ENCODE measurements around the gene COL4A2.

COL4A2 gene

GRCh38 chr13:110336108-110336507 lies 29.0 kb downstream of the COL4A2 start:
- no peak for TF ChIP-seq ZNF274 (IDR thresholded peaks at IDR 0.05; ENCODE audit: low read depth, low read length)
- H3K4me3 ChIP-seq (ENCODE audit: low read length), result no peak overlapping the region

- no peak overlapping the region for H3K4me3 ChIP-seq (ENCODE audit: low read length)
- TF ChIP-seq ZNF274 (IDR thresholded peaks at IDR 0.05; ENCODE audit: low read depth, low read length), result no peak
Measured at GRCh38 chr13:110336681-110337080, 29.6 kb downstream of the COL4A2 start.

- no peak overlapping the region for H3K4me3 ChIP-seq (ENCODE audit: low read length)
- no peak for TF ChIP-seq ZNF274 (IDR thresholded peaks at IDR 0.05; ENCODE audit: low read depth, low read length)
Measured at GRCh38 chr13:110337247-110337646, 30.2 kb downstream of the COL4A2 start.

GRCh38 chr13:110338441-110339101 lies 31.5 kb downstream of the COL4A2 start:
- TF ChIP-seq ZNF274 (IDR thresholded peaks at IDR 0.05; ENCODE audit: low read depth, low read length), result no peak
- no peak overlapping the region for H3K4me3 ChIP-seq (ENCODE audit: low read length)

GRCh38 chr13:110339263-110339662 lies 32.2 kb downstream of the COL4A2 start:
- TF ChIP-seq ZNF274 (IDR thresholded peaks at IDR 0.05; ENCODE audit: low read depth, low read length), result no peak
- H3K4me3 ChIP-seq (ENCODE audit: low read length), result no peak overlapping the region

GRCh38 chr13:110339975-110340550 lies 33.0 kb downstream of the COL4A2 start:
- H3K4me3 ChIP-seq (ENCODE audit: low read length), result no peak overlapping the region
- no peak for TF ChIP-seq ZNF274 (IDR thresholded peaks at IDR 0.05; ENCODE audit: low read depth, low read length)

- no peak overlapping the region; the same call in 1 of the 2 replicates for H3K4me3 ChIP-seq (ENCODE audit: low read length)
- TF ChIP-seq ZNF274 (IDR thresholded peaks at IDR 0.05; ENCODE audit: low read depth, low read length), result no peak
Measured at GRCh38 chr13:110340812-110341444, 33.8 kb downstream of the COL4A2 start.

GRCh38 chr13:110341445-110342244 lies 34.6 kb downstream of the COL4A2 start:
- TF ChIP-seq ZNF274 (IDR thresholded peaks at IDR 0.05; ENCODE audit: low read depth, low read length), result no peak
- H3K4me3 ChIP-seq (ENCODE audit: low read length), result peak overlapping the region; percentile 8; the same call in 1 of the 2 replicates

GRCh38 chr13:110342474-110342873 lies 35.4 kb downstream of the COL4A2 start:
- TF ChIP-seq ZNF274 (IDR thresholded peaks at IDR 0.05; ENCODE audit: low read depth, low read length), result no peak
- no peak overlapping the region for H3K4me3 ChIP-seq (ENCODE audit: low read length)

GRCh38 chr13:110343241-110343865 lies 36.3 kb downstream of the COL4A2 start:
- no peak overlapping the region for H3K4me3 ChIP-seq (ENCODE audit: low read length)
- TF ChIP-seq ZNF274 (IDR thresholded peaks at IDR 0.05; ENCODE audit: low read depth, low read length), result no peak

- H3K4me3 ChIP-seq (ENCODE audit: low read length), result no peak overlapping the region
- TF ChIP-seq ZNF274 (IDR thresholded peaks at IDR 0.05; ENCODE audit: low read depth, low read length), result no peak
Measured at GRCh38 chr13:110344320-110344719, 37.2 kb downstream of the COL4A2 start.

- no peak for TF ChIP-seq ZNF274 (IDR thresholded peaks at IDR 0.05; ENCODE audit: low read depth, low read length)
- H3K4me3 ChIP-seq (ENCODE audit: low read length), result no peak overlapping the region
Measured at GRCh38 chr13:110345266-110345665, 38.2 kb downstream of the COL4A2 start.

- TF ChIP-seq ZNF274 (IDR thresholded peaks at IDR 0.05; ENCODE audit: low read depth, low read length), result no peak
- H3K4me3 ChIP-seq (ENCODE audit: low read length), result no peak overlapping the region
Measured at GRCh38 chr13:110345701-110346100, 38.6 kb downstream of the COL4A2 start.

GRCh38 chr13:110346661-110347067 lies 39.6 kb downstream of the COL4A2 start:
- H3K4me3 ChIP-seq (ENCODE audit: low read length), result no peak overlapping the region
- no peak for TF ChIP-seq ZNF274 (IDR thresholded peaks at IDR 0.05; ENCODE audit: low read depth, low read length)
